NB4 (cell line): ENCODE data around the gene RAB41.

Experiments used
- CTCF ChIP-seq: IDR thresholded peaks from one replicate; pipeline ENCODE4 v1.5.1; 2012; ENCODE audit warnings: low read depth, low read length
- MAX ChIP-seq: IDR thresholded peaks from 2 replicates; pipeline ENCODE4 v1.6.1; 2011; ENCODE audit warnings: low read depth, low read length
- POLR2A ChIP-seq: IDR thresholded peaks from 2 replicates; pipeline ENCODE4 v1.6.1; 2011; ENCODE audit warnings: mild to moderate bottlenecking; ENCODE audit not compliant: insufficient read length; ENCODE audit errors: extremely low read depth

GRCh38 chrX:70257423-70258288 is 24.3 kb upstream of the RAB41 start:
- TF ChIP-seq MAX (no peak), CTCF (no peak), POLR2A (no peak)
